C4-2B (cell line): ENCODE data around the gene ICAM5.
A peak's percentile ranks its signal among the peaks of the same experiment; 100 is the strongest.

Source experiments
- H3K27ac ChIP-seq: fragments of 450-650 bp; 2 replicates; pipeline ENCODE4 v1.5.1; 2017
- ZFX ChIP-seq: fragments of 450-650 bp; IDR thresholded peaks from 2 replicates; pipeline ENCODE4 v1.6.1; 2017
- TF ChIP-seq, protein P1 (sequence below): fragments of 450-650 bp; conservative IDR thresholded peaks from 2 replicates; pipeline ENCODE4 v1.5.1; 2017; ENCODE audit warnings: mild to moderate bottlenecking

Gene ICAM5

DNA sequence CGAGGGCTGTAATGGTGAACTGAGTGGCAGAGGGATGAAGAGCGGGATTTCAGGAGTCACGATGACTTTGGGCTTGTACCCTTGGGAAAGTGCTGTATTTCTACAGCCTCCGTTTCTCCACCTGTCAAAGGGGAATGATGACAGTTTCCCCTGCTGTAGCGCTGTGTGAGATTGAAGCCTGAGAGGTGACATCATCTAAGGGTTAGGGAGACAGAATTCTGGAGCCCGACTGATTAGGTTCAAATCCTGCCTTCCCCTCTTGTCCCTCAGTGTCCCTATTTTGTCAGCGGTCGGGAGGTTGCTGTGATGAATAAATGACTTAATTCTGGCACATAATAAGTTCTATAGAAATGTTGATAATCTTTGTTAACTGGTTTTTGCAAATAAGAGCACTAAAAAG, 37.0 kb upstream of the ICAM5 start:
- TF ChIP-seq ZFX, result no peak
- TF ChIP-seq, protein P1, sequence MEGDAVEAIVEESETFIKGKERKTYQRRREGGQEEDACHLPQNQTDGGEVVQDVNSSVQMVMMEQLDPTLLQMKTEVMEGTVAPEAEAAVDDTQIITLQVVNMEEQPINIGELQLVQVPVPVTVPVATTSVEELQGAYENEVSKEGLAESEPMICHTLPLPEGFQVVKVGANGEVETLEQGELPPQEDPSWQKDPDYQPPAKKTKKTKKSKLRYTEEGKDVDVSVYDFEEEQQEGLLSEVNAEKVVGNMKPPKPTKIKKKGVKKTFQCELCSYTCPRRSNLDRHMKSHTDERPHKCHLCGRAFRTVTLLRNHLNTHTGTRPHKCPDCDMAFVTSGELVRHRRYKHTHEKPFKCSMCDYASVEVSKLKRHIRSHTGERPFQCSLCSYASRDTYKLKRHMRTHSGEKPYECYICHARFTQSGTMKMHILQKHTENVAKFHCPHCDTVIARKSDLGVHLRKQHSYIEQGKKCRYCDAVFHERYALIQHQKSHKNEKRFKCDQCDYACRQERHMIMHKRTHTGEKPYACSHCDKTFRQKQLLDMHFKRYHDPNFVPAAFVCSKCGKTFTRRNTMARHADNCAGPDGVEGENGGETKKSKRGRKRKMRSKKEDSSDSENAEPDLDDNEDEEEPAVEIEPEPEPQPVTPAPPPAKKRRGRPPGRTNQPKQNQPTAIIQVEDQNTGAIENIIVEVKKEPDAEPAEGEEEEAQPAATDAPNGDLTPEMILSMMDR, result no peak

DNA sequence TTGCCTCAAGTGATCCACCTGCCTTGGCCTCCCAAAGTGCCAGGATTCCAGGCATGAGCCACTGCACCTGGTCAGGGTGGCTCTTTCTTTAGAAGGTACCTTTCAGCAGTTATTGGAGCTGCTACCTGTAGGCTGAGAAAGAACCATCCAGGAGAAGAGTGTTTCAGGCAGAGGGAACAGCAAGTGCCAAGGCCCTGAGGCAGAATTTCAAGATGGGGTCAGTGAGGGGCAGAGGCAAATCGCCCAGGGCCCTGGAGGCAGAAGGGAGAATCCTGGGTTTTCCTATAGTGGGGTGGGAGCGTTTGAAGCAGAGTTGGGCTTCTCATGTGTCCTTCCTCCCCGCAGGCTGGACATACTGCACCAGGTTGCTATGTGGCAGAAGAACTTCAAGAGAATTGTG, 35.5 kb upstream of the ICAM5 start:
- no peak for TF ChIP-seq ZFX
- TF ChIP-seq, protein P1, result no peak
- H3K27ac ChIP-seq, result no peak overlapping the region

More for the DNA sequence above, 37.0 kb upstream of the ICAM5 start:
- peak overlapping the region; percentile 88 for H3K27ac ChIP-seq

DNA sequence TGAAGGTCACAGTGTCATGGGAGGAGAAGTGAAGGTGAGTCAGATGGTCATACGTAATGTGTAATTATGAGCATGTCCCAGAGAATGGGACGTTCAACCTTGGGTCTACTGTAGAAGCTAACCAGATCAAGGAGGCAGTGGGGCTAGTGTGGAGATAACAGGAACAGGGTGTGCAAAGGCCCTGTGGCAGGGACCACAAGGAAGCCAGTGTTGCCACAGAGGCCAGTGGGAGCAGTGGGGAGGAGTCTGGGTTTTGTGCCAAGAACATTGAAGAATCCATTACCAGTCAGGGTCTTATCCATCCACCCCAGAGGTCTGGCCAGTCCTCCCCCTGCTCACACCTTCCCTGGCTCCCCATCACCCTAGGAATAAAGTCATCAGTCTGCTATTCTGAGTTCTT, 34.4 kb upstream of the ICAM5 start:
- TF ChIP-seq, protein P1, result no peak
- no peak for TF ChIP-seq ZFX
- H3K27ac ChIP-seq, result no peak overlapping the region

DNA sequence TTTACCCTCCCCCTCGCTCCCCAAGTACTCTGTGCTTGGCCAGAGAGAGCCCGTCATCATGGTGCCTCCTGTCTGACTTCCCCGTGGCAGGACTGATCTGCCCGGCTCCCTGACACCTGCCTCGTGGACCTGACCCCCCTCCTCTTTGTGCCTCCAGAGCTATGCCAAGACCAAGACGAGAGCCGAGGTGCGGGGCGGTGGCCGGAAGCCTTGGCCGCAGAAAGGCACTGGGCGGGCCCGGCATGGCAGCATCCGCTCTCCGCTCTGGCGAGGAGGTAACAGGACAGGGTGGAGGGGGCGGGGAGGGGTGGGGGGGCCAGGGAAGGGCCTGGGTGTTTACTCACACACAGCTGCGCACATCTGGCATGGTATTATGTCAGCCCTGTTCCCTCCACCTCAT, 33.2 kb upstream of the ICAM5 start:
- no peak overlapping the region for H3K27ac ChIP-seq
- TF ChIP-seq ZFX, result no peak
- TF ChIP-seq, protein P1, result no peak

DNA sequence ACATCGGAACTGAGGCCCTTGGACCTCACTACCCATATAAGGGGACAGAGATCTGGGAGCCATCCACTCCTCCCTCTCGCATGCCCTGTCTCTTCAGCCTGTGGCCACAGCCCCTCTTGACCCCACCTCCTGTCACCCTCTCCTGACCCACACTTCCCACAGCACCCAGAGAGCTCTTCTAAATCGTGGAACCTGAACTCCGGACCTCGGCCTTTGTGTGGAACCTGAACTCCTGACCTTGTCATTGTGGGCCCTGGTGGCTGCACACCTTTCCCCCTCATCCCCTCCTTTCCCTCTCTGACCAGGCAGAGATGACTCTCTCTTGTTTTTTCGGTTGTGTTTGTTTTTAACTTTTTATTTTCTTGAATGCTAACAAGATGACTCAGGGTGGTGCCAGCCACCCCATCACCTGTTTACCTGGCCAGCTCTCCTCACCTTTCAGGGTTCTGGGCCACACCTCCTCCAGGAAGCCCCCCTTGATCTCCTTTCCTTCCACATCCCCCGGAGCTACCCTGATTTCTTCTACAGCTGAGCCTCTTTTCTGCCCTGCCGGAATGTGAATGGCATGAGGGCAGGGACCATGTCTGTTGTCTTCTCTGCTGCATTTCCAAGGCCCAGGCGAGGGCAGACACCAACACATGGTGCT, 32.7 kb upstream of the ICAM5 start:
- no peak for TF ChIP-seq ZFX
- TF ChIP-seq, protein P1, result no peak
- no peak overlapping the region for H3K27ac ChIP-seq

DNA sequence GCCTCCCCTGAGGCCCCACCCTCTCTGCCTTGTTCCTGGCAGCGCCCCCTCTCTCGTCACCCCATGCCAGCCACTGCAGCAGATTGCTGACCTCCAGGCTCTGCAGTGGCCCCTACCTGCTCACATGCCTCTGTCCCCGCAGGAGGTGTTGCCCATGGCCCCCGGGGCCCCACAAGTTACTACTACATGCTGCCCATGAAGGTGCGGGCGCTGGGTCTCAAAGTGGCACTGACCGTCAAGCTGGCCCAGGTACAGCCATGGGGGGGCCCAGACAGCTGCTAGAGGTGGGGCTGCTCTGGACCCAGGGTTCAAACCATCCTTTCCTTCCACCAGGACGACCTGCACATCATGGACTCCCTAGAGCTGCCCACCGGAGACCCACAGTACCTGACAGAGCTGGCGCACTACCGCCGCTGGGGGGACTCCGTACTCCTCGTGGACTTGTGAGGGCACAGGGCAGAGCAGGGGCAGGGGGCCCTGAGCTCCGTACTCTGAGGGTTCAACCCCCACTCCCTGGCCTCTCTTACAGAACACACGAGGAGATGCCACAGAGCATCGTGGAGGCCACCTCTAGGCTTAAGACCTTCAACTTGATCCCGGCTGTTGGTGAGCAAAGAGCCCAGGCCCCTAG, 31.6 kb upstream of the ICAM5 start:
- TF ChIP-seq ZFX, result no peak
- TF ChIP-seq, protein P1, result no peak

DNA sequence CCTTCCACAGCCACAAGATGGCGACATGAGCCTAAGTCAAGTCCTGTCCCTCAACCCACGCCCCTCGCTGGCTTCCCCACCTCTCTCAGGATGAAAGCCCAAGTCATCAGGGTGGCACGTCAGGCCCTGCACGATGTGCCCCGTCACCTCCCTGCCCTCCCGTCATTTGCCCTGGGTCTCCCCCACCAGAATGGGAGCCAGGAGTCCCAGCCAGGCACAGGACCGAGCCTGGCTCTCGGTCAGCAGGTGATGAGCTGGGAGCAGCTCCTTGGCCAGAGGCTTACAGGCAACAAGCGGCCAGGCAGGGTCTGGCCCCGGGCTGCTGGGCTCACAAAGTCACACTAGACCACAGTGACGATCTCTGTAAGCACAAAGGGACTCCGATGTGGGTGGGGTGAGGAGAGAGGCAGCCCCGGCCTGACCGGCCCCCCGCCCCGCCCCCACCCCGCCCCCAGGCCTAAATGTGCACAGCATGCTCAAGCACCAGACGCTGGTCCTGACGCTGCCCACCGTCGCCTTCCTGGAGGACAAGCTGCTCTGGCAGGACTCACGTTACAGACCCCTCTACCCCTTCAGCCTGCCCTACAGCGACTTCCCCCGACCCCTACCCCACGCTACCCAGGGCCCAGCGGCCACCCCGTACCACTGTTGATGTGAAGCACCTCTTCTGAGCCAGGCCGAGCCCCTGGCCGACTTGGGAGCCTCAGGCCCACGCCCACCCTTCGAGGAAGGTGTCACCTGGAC, 30.4 kb upstream of the ICAM5 start:
- no peak overlapping the region for H3K27ac ChIP-seq
- TF ChIP-seq, protein P1, result peak; percentile 89
- TF ChIP-seq ZFX, result no peak

More for the DNA sequence above, 31.6 kb upstream of the ICAM5 start:
- no peak overlapping the region for H3K27ac ChIP-seq
